OCI-LY7 (cell line): ENCODE results near the gene MADD. TPM values are rescaled to one million over a fixed set of nuclear protein-coding genes. Genes with fewer than 3 reads are reported as not detected.

Experiments
- BruUV-seq: library from RNA; stranded (reverse); fragments of 400-500 nt; replicated peaks from 2 replicates; lab custom pipeline; 2021; lab: Mats Ljungman, UMichigan
- CTCF ChIA-PET: fragments of 300-600 bp; sonication (Branson Sonifier 250); formaldehyde crosslinking; loops from one replicate; lab custom pipeline; 2022; ENCODE audit warnings: antibody characterized with exemption; ENCODE audit not compliant: unreplicated experiment; lab: Charles Lee
- POLR2A ChIA-PET: fragments of 300-600 bp; sonication (Branson Sonifier 250); formaldehyde crosslinking; loops from one replicate; lab custom pipeline; 2022; ENCODE audit warnings: antibody characterized with exemption; lab: Charles Lee
- DNase-seq: peaks from one replicate; pipeline ENCODE4 v3.0.0-alpha.2; 2015; ENCODE audit warnings: low spot score
- H2AFZ ChIP-seq: fragments of 200-600 bp; sonication (generic), shearing (Covaris generic); 2 replicates; pipeline ENCODE4 v1.6.1; 2014; ENCODE audit warnings: mild to moderate bottlenecking, antibody characterized with exemption, low read length, moderate library complexity
- H3K27ac ChIP-seq: fragments of 200-600 bp; sonication (generic); 2 replicates; pipeline ENCODE4 v1.5.1; 2014; ENCODE audit warnings: mixed run types, low read depth, mild to moderate bottlenecking, moderate library complexity, low read length, inconsistent platforms; ENCODE audit not compliant: poor library complexity, severe bottlenecking
- H3K36me3 ChIP-seq: fragments of 200-600 bp; sonication (generic); 2 replicates; pipeline ENCODE4 v1.6.1; 2014; ENCODE audit warnings: mild to moderate bottlenecking, antibody characterized with exemption, low read length, moderate library complexity, mixed read lengths; ENCODE audit not compliant: insufficient read depth
- H3K4me1 ChIP-seq: fragments of 200-600 bp; sonication (generic); 2 replicates; pipeline ENCODE4 v1.5.1; 2014; ENCODE audit warnings: mild to moderate bottlenecking, low read length; ENCODE audit not compliant: insufficient read depth, poor library complexity, severe bottlenecking
- H3K4me2 ChIP-seq: fragments of 200-600 bp; sonication (generic); 2 replicates; pipeline ENCODE4 v1.6.1; 2014; ENCODE audit warnings: mild to moderate bottlenecking, low read length
- H3K4me3 ChIP-seq: fragments of 200-600 bp; sonication (generic); 2 replicates; pipeline ENCODE4 v1.5.1; 2014; ENCODE audit warnings: mild to moderate bottlenecking, low read depth, low read length; ENCODE audit not compliant: poor library complexity, severe bottlenecking
- H3K79me2 ChIP-seq: fragments of 200-600 bp; sonication (generic); 2 replicates; pipeline ENCODE4 v1.6.1; 2016; ENCODE audit warnings: low read depth, mild to moderate bottlenecking, low read length, moderate library complexity, mixed read lengths; ENCODE audit not compliant: insufficient read depth
- H3K9me2 ChIP-seq: fragments of 200-600 bp; sonication (generic); 2 replicates; pipeline ENCODE4 v1.6.1; 2016; ENCODE audit warnings: mild to moderate bottlenecking, low read length, mixed read lengths; ENCODE audit not compliant: insufficient read depth
- H3K9me3 ChIP-seq: fragments of 200-600 bp; sonication (generic); 2 replicates; pipeline ENCODE4 v1.6.1; 2014; ENCODE audit warnings: mild to moderate bottlenecking, mixed run types, low read length, mixed read lengths
- H4K20me1 ChIP-seq: fragments of 200-600 bp; sonication (generic); 2 replicates; pipeline ENCODE4 v1.6.1; 2014; ENCODE audit warnings: mild to moderate bottlenecking, antibody characterized with exemption, low read length, moderate library complexity, mixed read lengths; ENCODE audit not compliant: insufficient read depth
- CTCF ChIP-seq: fragments of 200-600 bp; sonication (generic); conservative IDR thresholded peaks from 2 replicates; pipeline ENCODE4 v1.5.1; 2014; ENCODE audit warnings: mild to moderate bottlenecking, antibody characterized with exemption, low read length, moderate library complexity, mixed read lengths
- EZH2phosphoT487 ChIP-seq: fragments of 200-600 bp; sonication (generic); IDR thresholded peaks from 2 replicates; pipeline ENCODE4 v1.6.1; 2018; ENCODE audit warnings: low read depth, borderline replicate concordance, mild to moderate bottlenecking, mixed run types, antibody characterized with exemption, low read length, moderate library complexity, mixed read lengths
- intact Hi-C: fragments of 100-400 bp; cut with micrococcal nuclease; formaldehyde crosslinking; loops from one replicate; pipeline ENCODE4 v1.10.0; 2022; ENCODE audit not compliant: unreplicated experiment
- total RNA-seq, 2 experiments: library from RNA; depleted of rRNA in 1 of 2; stranded (reverse); fragments of >200 nt in 1 of 2; shearing (Covaris generic) in 1 of 2; gene quantifications; 2 replicates each; pipeline ENCODE4 v1.2.3, GENCODE V29; 2014 to 2022

The MADD gene
- total RNA-seq, 2 experiments from 2014 or later: 32.1 to 47.8 TPM

GRCh38 chr11:47259232-47259977 is 10.5 kb upstream of the MADD start:
- BruUV-seq: no TSS peak
- POLR2A ChIA-PET: interaction anchor here (0.6 to 2.2 kb wide), 7 partner anchors 10 to 158 kb away, joined by 3 to 13 read pairs (median 4); partner anchors contain the start of genes ACP2 and DDB2

GRCh38 chr11:47260366-47260765 is 9.6 kb upstream of the MADD start:
- no TSS peak for BruUV-seq
- intact Hi-C loops: no loop called here
- no peak for DNase-seq
- Histone ChIP-seq H3K79me2 (no peaks in the 10 kb centered on the region), H3K4me3 (no peak overlapping the region), H4K20me1 (no peaks in the 10 kb centered on the region), H3K4me2 (no peak overlapping the region), H3K9me3 (no peaks in the 10 kb centered on the region), H2AFZ (no peak overlapping the region), H3K4me1 (peaks cover 8% of the 10 kb centered on the region), H3K9me2 (no peaks in the 10 kb centered on the region), H3K27ac (no peak overlapping the region), H3K36me3 (no peaks in the 10 kb centered on the region)
- ChIA-PET POLR2A (interaction anchor here (0.6 to 2.2 kb wide), 4 partner anchors 11 to 82 kb away, joined by 4 to 13 read pairs (median 5); partner anchors contain the start of gene ACP2), CTCF (interaction anchor here (1.7 kb wide), 1 partner anchor 82 kb away, joined by 28 read pairs; the partner anchor contains the start of gene ARFGAP2)
- no peak for TF ChIP-seq EZH2phosphoT487
- no peak for TF ChIP-seq CTCF

More at GRCh38 chr11:47259232-47259977, 10.5 kb upstream of the MADD start:
- H3K9me3 ChIP-seq: no peaks in the 10 kb centered on the region
- H2AFZ ChIP-seq: no peak overlapping the region
- peaks cover 4% of the 10 kb centered on the region for H3K4me1 ChIP-seq
- intact Hi-C loops: loop anchor here (1.0 kb wide), 1 partner anchor 82 kb away; no protein-coding TSS in a partner anchor
- TF ChIP-seq EZH2phosphoT487 (no peak), CTCF (peak; percentile 91)
- H3K4me3 ChIP-seq: no peak overlapping the region
- H3K4me2 ChIP-seq: no peak overlapping the region
- no peaks in the 10 kb centered on the region for H3K79me2 ChIP-seq
- CTCF ChIA-PET: interaction anchor here (0.5 to 1.7 kb wide), 7 partner anchors 10 to 195 kb away, joined by 3 to 28 read pairs (median 3); partner anchors contain the start of gene ARFGAP2
- DNase-seq: peak; percentile 72
- H3K9me2 ChIP-seq: no peaks in the 10 kb centered on the region
- no peaks in the 10 kb centered on the region for H4K20me1 ChIP-seq
- no peaks in the 10 kb centered on the region for H3K36me3 ChIP-seq
- H3K27ac ChIP-seq: no peak overlapping the region
